C4-2B (cell line): ENCODE data around the gene MVB12B.

ENCODE experiments used
- H3K27ac ChIP-seq: fragments of 450-650 bp; 2 replicates; pipeline ENCODE4 v1.5.1; 2017
- ZFX ChIP-seq: fragments of 450-650 bp; IDR thresholded peaks from 2 replicates; pipeline ENCODE4 v1.6.1; 2017
- TF ChIP-seq, protein P1 (sequence below): fragments of 450-650 bp; conservative IDR thresholded peaks from 2 replicates; pipeline ENCODE4 v1.5.1; 2017; ENCODE audit warnings: mild to moderate bottlenecking

MVB12B gene

DNA sequence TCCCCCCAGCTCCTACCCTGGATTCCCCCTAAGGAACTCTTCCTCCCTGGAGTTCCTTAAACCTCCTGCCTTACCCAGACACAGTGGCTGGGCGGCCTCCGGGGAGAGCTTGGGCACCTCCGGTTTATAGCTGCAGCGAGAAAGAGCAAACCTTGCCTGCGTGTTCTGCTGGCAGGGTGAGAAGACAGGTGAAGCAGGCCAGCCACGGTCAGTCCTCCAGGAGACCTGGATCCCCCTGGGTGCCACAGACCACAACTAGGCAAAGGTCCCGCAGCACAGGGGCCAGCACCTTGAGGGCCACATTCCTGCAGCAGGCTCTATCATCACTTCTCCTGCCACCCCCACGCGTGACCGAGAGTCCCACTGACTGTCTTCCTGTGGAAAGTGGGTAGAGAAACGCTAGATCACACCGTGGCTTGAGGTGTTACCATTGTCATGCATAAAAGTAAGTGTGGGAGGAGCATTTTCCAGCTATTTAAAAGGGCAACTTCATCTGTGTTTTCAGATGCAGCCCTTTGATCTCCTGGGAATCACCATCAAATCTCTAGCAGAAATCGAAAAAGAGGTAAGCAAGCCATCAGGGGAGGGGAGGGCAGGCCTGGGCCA is 156.9 kb downstream of the MVB12B start:
- TF ChIP-seq ZFX = no peak
- TF ChIP-seq, protein P1, sequence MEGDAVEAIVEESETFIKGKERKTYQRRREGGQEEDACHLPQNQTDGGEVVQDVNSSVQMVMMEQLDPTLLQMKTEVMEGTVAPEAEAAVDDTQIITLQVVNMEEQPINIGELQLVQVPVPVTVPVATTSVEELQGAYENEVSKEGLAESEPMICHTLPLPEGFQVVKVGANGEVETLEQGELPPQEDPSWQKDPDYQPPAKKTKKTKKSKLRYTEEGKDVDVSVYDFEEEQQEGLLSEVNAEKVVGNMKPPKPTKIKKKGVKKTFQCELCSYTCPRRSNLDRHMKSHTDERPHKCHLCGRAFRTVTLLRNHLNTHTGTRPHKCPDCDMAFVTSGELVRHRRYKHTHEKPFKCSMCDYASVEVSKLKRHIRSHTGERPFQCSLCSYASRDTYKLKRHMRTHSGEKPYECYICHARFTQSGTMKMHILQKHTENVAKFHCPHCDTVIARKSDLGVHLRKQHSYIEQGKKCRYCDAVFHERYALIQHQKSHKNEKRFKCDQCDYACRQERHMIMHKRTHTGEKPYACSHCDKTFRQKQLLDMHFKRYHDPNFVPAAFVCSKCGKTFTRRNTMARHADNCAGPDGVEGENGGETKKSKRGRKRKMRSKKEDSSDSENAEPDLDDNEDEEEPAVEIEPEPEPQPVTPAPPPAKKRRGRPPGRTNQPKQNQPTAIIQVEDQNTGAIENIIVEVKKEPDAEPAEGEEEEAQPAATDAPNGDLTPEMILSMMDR = no peak
- no peak overlapping the region for H3K27ac ChIP-seq

DNA sequence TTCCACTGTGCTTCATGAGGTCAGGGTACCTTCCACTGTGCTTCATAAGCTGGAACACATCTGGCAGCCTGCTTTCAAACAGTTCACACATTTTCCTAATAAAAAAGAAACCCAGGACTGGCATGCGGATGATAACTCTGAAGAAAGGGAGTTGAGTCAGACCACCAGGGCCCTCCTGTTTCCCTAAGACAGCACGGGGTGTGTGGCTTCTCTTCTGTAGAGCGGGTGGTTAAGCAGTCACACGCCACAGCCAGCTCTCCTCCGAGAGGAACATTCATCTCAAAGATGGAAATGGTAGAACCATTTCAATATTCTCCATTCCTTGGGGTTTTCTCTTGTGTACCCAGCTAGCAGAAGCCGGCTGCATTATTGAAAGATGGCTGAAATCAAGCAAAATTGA is 159.0 kb downstream of the MVB12B start:
- no peak overlapping the region for H3K27ac ChIP-seq
- TF ChIP-seq, protein P1 = no peak
- TF ChIP-seq ZFX = no peak

DNA sequence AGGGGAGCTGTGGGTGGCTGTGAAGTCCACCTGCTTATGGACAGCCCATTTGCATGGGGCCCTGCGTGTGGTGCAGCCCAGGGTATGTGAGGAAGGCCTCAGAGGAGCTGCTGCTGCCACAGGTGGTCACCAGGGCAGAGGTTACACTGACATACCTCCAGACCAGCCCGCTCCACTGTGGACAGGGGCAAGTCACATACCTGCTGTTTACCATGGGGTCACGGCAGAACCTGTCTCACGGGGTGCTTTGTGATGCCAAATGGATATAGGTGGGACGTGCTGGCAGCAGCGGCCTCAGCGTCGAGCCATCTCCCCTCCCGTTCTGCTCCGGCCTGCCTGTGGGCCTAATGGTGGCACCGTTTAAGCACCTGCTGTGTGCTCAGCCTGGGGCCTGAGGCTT is 159.6 kb downstream of the MVB12B start:
- TF ChIP-seq ZFX = no peak
- TF ChIP-seq, protein P1 = no peak
- no peak overlapping the region for H3K27ac ChIP-seq

DNA sequence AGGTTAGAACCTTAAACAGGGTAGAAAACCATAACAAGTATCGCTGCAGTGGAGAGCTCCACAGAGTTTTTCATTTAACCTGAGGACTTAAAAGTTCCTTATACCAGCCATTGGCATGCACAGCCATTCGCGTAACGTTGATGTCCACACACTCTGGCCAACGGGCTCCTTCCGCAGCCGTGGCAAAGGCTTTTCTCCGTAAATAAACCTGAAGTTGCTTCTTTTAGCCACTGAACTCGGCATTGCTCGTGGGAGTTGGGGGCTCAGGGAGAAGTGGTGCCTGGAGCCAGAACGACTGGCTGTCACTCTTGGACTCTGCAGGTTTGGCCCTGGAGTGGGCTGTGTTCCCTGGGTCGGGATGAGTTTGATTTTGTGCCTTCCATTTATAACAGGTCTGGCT is 161.2 kb downstream of the MVB12B start:
- no peak overlapping the region for H3K27ac ChIP-seq
- no peak for TF ChIP-seq ZFX
- TF ChIP-seq, protein P1 = no peak

DNA sequence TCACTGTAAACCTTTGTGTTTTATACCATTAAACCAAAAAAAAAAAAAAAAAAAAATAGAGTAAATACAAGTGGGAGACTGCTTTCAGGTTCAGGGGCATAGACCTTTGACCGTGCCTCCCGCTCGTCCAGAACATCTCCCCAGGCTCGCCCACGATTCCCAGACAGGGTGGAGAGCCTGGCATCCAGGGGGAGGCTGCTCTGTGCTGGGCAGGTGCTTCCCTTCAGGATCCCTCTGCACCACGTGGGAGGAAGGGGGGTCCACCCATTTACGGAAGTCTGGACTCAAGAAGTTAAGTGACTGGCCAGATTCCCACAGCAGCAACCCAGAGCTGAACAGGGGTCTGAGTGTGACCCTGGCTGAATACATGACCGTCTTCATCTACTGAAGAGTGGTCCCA is 161.7 kb downstream of the MVB12B start:
- H3K27ac ChIP-seq = no peak overlapping the region
- TF ChIP-seq, protein P1 = no peak
- no peak for TF ChIP-seq ZFX

DNA sequence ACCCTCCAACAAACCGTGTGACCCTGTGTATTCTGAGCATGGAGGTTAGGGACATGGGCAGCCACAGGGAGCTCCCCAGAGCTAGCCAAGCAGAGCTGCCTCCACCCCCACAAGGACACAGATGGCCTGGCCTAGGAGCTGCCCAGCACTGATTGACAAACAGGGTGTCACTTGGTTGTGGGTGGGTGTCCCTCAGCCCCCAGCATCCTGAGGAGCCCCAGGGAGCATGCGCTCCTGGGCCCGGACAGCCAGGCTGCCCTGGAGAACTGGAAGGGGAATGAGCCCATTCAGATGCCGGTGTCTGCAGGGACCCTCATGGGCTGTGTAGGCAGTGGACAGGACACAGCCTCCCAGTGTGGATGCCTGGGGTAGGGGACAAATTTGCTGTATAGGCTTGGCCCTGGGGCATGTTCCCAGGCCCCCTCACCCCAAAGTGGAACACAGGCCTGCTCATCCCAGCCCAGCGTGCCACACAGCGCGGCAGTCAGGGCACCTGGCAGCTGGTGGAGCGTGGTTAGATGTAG is 162.3 kb downstream of the MVB12B start:
- no peak overlapping the region for H3K27ac ChIP-seq
- no peak for TF ChIP-seq ZFX
- TF ChIP-seq, protein P1 = no peak

DNA sequence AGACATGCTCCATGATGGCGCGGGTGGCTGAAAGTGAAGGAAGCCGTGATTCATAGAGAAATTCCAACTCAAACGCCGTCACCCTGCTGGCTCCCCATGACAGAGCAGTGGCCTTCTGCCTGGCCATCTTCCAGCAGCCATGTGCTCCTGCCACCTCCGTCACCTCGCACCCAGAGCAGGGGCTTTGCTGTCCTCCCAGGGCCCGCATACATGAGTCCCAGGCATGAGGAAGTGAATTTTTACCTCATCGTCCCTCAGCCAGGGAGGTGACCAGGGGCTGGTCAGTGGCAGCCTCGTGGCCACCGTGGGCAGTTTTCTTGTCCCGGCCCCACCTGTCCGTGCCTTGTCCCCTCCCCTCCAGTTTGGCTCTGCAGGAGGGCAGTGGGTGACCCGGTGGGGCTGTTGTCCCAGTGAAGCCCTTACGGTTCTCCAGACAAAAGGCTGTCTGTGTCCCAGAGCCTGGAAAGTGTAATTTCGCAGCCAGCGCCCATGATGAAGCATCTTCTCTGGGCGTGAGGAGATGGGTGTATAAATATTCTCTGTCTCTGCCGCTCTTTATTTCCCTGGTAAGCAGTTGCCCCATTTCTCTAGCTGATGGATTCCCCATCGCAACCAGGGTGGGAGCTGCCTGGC is 163.1 kb downstream of the MVB12B start:
- TF ChIP-seq, protein P1 = no peak
- TF ChIP-seq ZFX = no peak
- no peak overlapping the region for H3K27ac ChIP-seq
